ENCODE data around the gene C2.
"Not testable (repeated sequence)": the region's sequence is repeated elsewhere in the genome, so short reads cannot be mapped to it uniquely, and the experiment has no call there.

Gene C2

GRCh38 chr6:31961616-31962015, 34.1 kb downstream of the C2 start:
- no peak for DNase-seq

- DNase-seq, result no peak
These were observed 36.4 kb downstream of the C2 start for GRCh38 chr6:31963921-31964320.

GRCh38 chr6:31965700-31966099, 38.2 kb downstream of the C2 start:
- no peak for DNase-seq

GRCh38 chr6:31966506-31966905, 39.0 kb downstream of the C2 start:
- DNase-seq, result no peak

GRCh38 chr6:31966997-31967925, 39.7 kb downstream of the C2 start:
- DNase-seq, result no peak

- no peak for DNase-seq
These were observed 40.4 kb downstream of the C2 start for GRCh38 chr6:31967926-31968320.

- DNase-seq, result no peak
These were observed 40.8 kb downstream of the C2 start for GRCh38 chr6:31968326-31968725.

GRCh38 chr6:31968791-31969711, 41.5 kb downstream of the C2 start:
- DNase-seq, result no peak

GRCh38 chr6:31969712-31970603, 42.4 kb downstream of the C2 start:
- DNase-seq, result no peak

- DNase-seq, result no peak
These were observed 43.2 kb downstream of the C2 start for GRCh38 chr6:31970604-31971271.

- DNase-seq, result no peak
These were observed 43.9 kb downstream of the C2 start for GRCh38 chr6:31971279-31971992.

GRCh38 chr6:31971993-31972708, 44.6 kb downstream of the C2 start, which contains the start of gene DXO:
Gene DXO, minus strand, starts transcription at chr6:31972138. Its CDS starts 463 bp downstream, at chr6:31971675.
- DNase-seq, result peak; percentile 98

- peak; percentile 26 for DNase-seq
These were observed 45.3 kb downstream of the C2 start for GRCh38 chr6:31972709-31973350.

- DNase-seq, result not testable (repeated sequence)
These were observed 48.5 kb downstream of the C2 start for GRCh38 chr6:31976065-31976464.

- no peak for DNase-seq
These were observed 50.4 kb downstream of the C2 start for GRCh38 chr6:31977816-31978431.

GRCh38 chr6:31978831-31979230, 51.3 kb downstream of the C2 start:
- no peak for DNase-seq

GRCh38 chr6:31979238-31979898, 51.9 kb downstream of the C2 start:
- no peak for DNase-seq

GRCh38 chr6:31980195-31980876, 52.8 kb downstream of the C2 start:
- not testable (repeated sequence) for DNase-seq

Data from activated CD4-positive, alpha-beta T cell treated with anti-CD3 and anti-CD28 coated beads, Interleukin-2, amount 50 U/mL, for 16 hours (primary cell).